WERI-Rb-1 (cell line): Measurements from ENCODE around the gene NCAN.
"Not testable (repeated sequence)": the region's sequence is repeated elsewhere in the genome, so short reads cannot be mapped to it uniquely, and the experiment has no call there.

ENCODE experiments used
- DNase-seq: peaks from one replicate; pipeline ENCODE4 v3.0.0-alpha.2; 2020
- H3K27ac ChIP-seq: fragments of 250-450 bp; sonication (Bioruptor Pico); 2 replicates; pipeline ENCODE4 v1.5.1; 2020; ENCODE audit warnings: mild to moderate bottlenecking, moderate library complexity
- H3K27me3 ChIP-seq: fragments of 250-450 bp; sonication (Bioruptor Pico); 2 replicates; pipeline ENCODE4 v1.5.1; 2021; ENCODE audit warnings: mild to moderate bottlenecking, low read depth, moderate library complexity; ENCODE audit not compliant: insufficient read depth, severe bottlenecking
- H3K36me3 ChIP-seq: fragments of 250-450 bp; sonication (Bioruptor Pico); 2 replicates; pipeline ENCODE4 v1.5.1; 2020; ENCODE audit warnings: mild to moderate bottlenecking, moderate library complexity
- H3K4me3 ChIP-seq: 2 replicates; pipeline ENCODE4 v1.5.1; 2011; ENCODE audit warnings: low read depth, mild to moderate bottlenecking, control low read depth, low read length
- H3K9me3 ChIP-seq: fragments of 250-450 bp; sonication (Bioruptor Pico); 2 replicates; pipeline ENCODE4 v1.5.1; 2021; ENCODE audit warnings: mild to moderate bottlenecking, moderate library complexity; ENCODE audit not compliant: severe bottlenecking
- CTCF ChIP-seq: IDR thresholded peaks from 2 replicates; pipeline ENCODE4 v1.5.1; 2011; ENCODE audit warnings: low read depth, mild to moderate bottlenecking, control low read depth, inconsistent platforms, low read length

Gene NCAN

GRCh38 chr19:19170053-19170872 lies 41.5 kb upstream of the NCAN start, which contains the start of gene MEF2B:
Gene MEF2B, minus strand, starts transcription at chr19:19170263. Its CDS starts 19,528 bp downstream, at chr19:19150735.
- no peak within 1 kb of the TSS for H3K27ac ChIP-seq
- H3K27me3 ChIP-seq: no peaks in the 10 kb centered on the region
- peak; percentile 89 for DNase-seq

DNA sequence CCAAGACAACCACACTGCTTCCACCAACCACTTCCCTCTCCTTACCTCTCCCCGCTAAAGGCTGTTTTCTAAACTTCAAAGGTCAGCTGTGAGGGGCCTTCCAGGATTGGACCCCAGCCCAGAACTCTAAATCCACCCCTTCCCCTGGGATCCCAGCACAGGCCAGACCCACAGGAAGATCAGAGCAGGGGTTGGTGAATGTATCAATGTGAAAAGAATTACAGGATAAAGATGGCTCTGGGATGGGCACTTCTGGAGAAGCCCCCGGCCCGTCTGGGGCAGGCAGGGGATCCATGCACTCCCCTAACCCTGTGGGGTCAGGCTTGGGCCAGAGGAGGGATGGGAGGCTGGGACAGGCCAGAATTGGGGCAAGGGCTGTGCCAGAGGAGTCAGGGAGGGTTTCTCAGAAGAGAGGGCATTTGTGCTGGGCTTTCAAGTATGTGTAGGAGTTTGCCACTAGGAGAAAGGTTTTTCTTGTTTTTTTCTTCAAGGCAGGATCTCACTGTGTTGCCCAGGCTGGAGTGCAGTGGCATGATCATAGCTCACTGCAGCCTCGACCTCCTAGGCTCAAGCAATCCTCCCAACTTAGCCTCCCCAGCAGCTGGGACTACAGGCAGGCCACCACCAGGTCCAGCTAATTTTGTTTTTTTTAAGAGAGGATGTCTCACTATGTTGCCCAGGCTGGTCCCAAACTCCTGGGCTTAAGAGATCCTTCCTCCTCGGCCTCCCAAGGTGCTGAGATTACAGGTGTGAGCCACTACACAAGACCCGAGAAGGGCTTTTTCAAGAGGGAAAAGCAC lies 40.7 kb upstream of the NCAN start:
- H3K27ac ChIP-seq: no peak overlapping the region
- no peak for DNase-seq
- TF ChIP-seq CTCF: no peak

More at GRCh38 chr19:19170053-19170872, 41.5 kb upstream of the NCAN start, which contains the start of gene MEF2B:
- TF ChIP-seq CTCF: no peak
- Histone ChIP-seq H3K36me3 (no peaks in the 10 kb centered on the region), H3K9me3 (no peaks in the 10 kb centered on the region), H3K4me3 (peak within 1 kb of the TSS; percentile 23)

GRCh38 chr19:19171821-19172532 lies 39.8 kb upstream of the NCAN start:
- H3K9me3 ChIP-seq: no peaks in the 10 kb centered on the region
- DNase-seq: no peak
- no peak overlapping the region for H3K4me3 ChIP-seq
- TF ChIP-seq CTCF: no peak
- no peaks in the 10 kb centered on the region for H3K27me3 ChIP-seq
- no peaks in the 10 kb centered on the region for H3K36me3 ChIP-seq
- H3K27ac ChIP-seq: no peak overlapping the region

More for the DNA sequence above, 40.7 kb upstream of the NCAN start:
- Histone ChIP-seq H3K9me3 (no peaks in the 10 kb centered on the region), H3K27me3 (no peaks in the 10 kb centered on the region), H3K4me3 (no peak overlapping the region), H3K36me3 (no peaks in the 10 kb centered on the region)

DNA sequence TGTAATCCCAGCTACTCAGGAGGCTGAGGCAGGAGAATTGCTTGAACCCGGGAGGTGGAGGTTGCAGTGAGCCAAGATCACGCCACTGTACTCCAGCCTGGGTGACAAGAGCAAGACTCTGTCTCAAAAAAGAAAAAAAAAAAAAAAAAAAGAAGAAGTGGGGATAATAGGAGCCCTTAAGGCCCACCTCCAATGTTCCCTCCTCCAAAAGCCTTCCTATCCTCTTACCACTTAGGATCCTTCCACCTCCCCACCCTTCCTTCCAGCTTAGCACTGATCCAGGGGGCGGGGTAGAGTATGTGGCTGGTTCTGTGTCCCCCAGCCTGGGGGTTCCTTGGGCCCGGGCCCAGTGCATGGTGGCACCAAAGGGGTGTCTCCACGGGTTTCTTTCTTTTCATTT lies 38.5 kb upstream of the NCAN start:
- H3K27me3 ChIP-seq, H3K4me3 ChIP-seq, H3K27ac ChIP-seq, DNase-seq, H3K9me3 ChIP-seq, H3K36me3 ChIP-seq: not testable (repeated sequence)

DNA sequence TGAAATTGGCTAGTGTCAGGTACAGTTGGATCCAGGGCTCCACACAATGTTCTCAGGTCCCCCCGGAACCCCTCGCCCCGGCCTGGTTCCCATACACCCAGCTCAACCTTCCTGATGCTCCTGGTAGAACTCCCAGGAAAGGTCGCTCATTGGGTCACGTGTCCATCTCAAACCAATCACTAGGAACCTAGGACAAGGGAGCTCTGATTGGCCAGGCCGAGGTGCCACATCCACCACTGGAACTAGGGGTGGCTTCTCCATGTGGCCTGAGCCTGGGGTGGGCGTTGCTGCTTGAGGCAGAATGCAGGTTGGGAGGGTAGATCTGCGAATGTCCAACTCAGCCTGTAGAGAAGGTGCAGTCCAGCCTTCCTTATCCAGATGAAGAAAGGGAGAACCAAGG lies 34.8 kb upstream of the NCAN start:
- TF ChIP-seq CTCF: no peak
- Histone ChIP-seq H3K9me3 (no peaks in the 10 kb centered on the region), H3K4me3 (no peak overlapping the region), H3K36me3 (peaks cover 3% of the 10 kb centered on the region), H3K27ac (no peak overlapping the region), H3K27me3 (no peaks in the 10 kb centered on the region)
- no peak for DNase-seq
